MG63 (cell line): Measurements from ENCODE around the gene NDUFS8. TPM values are rescaled to one million over a fixed set of nuclear protein-coding genes. Genes with fewer than 3 reads are reported as not detected.

Experiments used
- DNase-seq: peaks from one replicate; pipeline ENCODE4 v3.0.0-alpha.2; 2020
- H3K27me3 ChIP-seq: fragments of 250-450 bp; sonication (Bioruptor Pico); 2 replicates; pipeline ENCODE4 v1.5.1; 2020; ENCODE audit warnings: mild to moderate bottlenecking, moderate library complexity
- H3K36me3 ChIP-seq: fragments of 250-450 bp; sonication (Bioruptor Pico); 2 replicates; pipeline ENCODE4 v1.5.1; 2020; ENCODE audit warnings: mild to moderate bottlenecking, moderate library complexity
- H3K4me3 ChIP-seq: fragments of 250-450 bp; sonication (Bioruptor Pico); 2 replicates; pipeline ENCODE4 v1.5.1; 2020; ENCODE audit warnings: mild to moderate bottlenecking, moderate library complexity
- H3K9me3 ChIP-seq: fragments of 250-450 bp; sonication (Bioruptor Pico); 2 replicates; pipeline ENCODE4 v1.5.1; 2020; ENCODE audit warnings: mild to moderate bottlenecking, moderate library complexity
- total RNA-seq: library from RNA; depleted of rRNA; stranded (reverse); fragments of >200 nt; shearing (Covaris generic); gene quantifications from 2 replicates; pipeline ENCODE4 v1.2.3, GENCODE V29; 2014; ENCODE audit warnings: low replicate concordance

Gene NDUFS8
- total RNA-seq, 1 experiment from 2014 or later: 256 TPM

DNA sequence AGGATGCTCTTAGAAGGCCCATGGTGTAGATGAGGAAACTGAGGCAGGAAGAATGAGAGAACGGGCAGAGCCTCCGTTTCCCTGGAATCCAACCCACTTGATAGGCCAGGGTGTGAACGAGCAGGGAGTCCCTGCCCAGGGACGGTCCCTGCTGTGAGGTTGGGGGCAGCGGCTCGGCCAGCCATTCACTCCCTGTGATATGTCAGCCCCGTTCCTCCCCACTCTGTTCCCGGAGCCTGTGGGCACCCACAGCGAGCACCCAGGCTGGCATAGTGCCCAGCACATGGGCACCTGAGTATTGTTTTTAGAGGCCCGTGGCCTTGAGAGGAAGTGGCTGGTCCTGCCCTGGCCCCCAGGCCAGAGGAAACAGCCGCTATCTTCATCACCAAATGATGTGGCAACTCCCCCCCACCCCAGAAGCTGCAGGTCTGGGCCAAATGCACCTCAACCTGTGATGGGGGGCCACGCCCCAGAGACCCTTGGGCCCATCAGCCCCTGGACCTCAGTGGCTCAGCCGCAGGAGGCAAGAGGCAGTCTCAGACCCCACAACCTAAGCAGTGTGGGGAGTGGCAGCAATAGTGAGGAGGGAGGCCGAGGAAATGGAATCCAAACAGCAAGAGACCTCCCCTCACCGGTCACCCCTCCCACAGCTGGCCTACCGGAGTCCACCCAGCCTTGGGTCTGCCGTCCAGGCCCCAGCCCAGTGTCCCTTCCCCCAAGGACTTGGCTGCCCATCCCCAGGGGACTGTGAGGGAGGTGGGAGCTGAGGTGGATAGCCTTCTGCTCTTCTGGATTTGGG lies 18.2 kb upstream of the NDUFS8 start:
- DNase-seq: no peak
- Histone ChIP-seq H3K4me3 (no peak overlapping the region), H3K9me3 (no peaks in the 10 kb centered on the region), H3K27me3 (no peaks in the 10 kb centered on the region), H3K36me3 (peaks cover 7% of the 10 kb centered on the region)

DNA sequence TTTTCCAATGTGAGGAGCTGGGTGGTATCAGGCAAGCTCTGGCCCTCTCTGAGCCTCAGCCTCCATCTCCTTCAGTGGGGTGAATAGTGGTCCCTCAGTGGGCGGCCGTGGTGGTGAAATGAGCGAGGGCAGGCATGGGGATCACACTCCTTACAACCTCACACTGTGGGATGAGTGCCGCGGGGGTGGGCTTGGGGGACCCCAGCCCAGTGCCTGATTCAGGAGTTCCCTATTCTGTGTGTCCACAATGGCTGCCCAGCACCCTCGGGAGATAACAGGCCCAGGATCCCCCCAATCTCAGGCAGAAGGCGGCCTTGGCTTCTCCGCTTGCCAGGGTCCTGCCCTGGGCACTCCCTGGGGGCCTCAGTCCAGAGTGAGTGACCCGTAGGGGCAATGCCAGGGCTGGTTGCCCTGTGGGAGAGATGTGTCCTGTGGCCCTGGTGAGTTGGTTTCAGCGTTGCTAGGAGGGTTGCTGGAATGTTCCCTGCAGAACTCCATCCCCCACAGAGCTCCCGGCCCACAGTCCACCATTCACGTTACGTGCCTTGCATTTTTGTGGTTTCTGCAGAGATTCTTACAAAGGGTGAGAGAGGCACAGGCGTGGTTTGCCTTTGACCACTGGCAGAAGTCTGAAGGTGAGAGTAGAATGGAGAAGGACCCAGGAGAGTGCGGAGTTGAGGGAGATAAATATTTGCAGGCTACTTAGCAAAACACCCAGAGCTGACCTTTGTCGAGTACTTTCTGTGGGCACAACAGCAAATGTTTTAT lies 17.5 kb upstream of the NDUFS8 start:
- no peaks in the 10 kb centered on the region for H3K27me3 ChIP-seq
- H3K36me3 ChIP-seq: peaks cover 7% of the 10 kb centered on the region
- peak; percentile 89 for DNase-seq
- H3K4me3 ChIP-seq: no peak overlapping the region
- no peaks in the 10 kb centered on the region for H3K9me3 ChIP-seq

DNA sequence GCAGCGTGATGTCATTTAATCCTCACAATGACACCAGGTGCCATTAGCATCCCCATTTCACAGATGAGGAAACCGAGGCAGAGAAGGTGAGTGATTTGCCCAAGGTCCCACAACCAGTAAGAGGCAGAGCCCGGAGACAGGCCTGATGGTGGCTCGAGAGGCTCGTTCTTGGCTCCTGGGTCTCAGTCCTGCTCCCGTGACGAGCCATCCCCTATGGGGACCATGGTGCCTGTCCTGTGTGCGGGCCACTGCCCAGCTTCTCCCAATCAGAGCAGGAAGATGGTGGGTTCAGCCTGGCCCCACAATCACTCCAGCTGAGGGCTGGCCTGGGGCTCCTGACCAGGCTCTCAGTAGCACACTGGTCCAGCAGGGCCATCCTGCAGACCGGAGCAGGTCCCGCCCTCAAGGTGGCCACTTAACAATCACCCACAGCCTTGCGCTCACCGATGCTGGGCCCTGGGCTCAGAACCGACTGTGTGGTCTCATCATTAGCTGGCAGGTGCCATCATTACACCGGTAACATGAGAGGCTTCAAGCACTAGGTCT lies 16.8 kb upstream of the NDUFS8 start:
- peaks cover 7% of the 10 kb centered on the region for H3K36me3 ChIP-seq
- H3K9me3 ChIP-seq: no peaks in the 10 kb centered on the region
- no peaks in the 10 kb centered on the region for H3K27me3 ChIP-seq
- no peak overlapping the region for H3K4me3 ChIP-seq
- DNase-seq: no peak

DNA sequence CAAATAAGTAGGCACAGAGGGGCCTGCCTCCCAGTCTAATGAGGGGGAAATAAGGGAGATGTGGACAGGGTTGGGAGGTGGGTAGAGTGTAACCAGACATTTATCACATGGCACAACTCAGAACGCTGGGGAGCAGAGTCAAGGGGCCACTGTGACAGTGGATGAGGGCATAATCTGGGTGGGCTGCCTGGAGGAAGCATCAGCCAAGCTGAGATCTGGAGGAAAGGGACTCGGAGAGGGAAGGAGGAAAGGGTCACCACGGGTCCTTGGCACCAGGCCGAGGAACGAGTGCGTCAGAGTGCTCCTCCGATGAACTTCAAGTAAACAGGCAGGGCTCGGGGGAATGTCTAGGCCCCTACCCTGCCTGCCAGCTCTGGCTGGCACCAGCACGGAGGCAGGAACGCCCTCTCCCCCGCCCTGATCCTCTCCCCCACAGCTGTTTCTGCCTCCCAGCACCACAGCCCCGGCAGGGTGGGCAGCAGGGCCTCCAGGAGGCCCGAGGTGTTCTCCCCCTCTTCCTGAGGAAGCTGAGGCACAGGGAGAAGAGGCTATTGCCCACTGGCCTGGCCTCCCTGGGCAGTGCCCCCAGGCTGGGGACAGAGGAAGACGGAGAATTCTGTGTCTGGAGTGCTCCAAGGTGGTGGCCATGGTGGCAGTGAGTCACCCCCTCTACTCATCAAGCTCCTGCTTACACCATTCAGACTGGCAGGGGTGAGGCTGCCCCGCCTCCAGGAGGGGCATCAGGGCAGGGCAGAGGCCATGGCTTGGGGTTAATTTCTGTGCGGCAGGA lies 16.1 kb upstream of the NDUFS8 start:
- Histone ChIP-seq H3K4me3 (peak overlapping the region; percentile 9; the same call in 1 of the 2 replicates), H3K27me3 (no peaks in the 10 kb centered on the region)
- DNase-seq: peak; percentile 97

DNA sequence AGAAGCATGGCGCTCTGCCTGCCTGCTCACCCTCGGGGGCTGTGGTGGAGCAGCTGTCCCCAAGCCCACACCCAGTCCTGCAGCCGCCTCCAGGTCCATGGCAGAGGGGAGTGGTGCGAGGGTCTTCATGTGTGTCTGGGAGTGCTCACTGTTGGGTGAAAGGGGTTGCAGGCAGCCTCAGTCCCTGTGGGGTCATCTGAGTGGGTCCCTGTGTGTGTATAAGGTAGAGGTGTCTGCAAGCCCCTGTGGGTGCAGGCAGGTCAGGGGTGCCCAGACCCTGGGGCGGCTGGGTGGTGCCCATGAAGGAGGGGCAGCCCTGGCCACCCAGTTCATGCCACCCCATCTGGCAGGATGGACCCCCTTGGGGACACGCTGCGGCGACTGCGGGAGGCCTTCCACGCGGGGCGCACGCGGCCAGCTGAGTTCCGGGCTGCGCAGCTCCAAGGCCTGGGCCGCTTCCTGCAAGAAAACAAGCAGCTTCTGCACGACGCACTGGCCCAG lies 15.5 kb upstream of the NDUFS8 start:
- no peak for DNase-seq
- Histone ChIP-seq H3K27me3 (no peaks in the 10 kb centered on the region), H3K4me3 (no peak overlapping the region; the same call in 1 of the 2 replicates), H3K9me3 (no peaks in the 10 kb centered on the region), H3K36me3 (peaks cover 7% of the 10 kb centered on the region)

More for the DNA sequence above, 16.1 kb upstream of the NDUFS8 start:
- Histone ChIP-seq H3K36me3 (peaks cover 7% of the 10 kb centered on the region), H3K9me3 (no peaks in the 10 kb centered on the region)

DNA sequence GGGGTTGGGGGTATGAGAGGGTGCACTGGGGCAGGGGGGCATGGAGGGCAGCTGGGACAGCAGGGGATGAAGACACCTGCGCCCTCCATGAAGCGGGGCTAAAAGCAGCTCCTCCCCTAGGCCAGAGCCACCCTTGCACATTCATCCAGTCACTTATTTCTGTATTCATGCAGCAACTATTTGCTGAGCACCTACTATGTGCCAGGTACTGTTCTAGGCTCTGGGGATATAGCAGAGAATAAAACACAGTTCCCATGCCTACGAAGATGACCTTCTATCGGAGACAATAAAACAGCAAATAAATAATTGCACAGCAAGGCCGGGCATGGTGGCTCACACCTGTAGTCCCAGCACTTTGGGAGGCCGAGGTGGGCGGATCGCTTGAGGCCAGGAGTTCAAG lies 15.0 kb upstream of the NDUFS8 start:
- Histone ChIP-seq H3K9me3 (no peaks in the 10 kb centered on the region), H3K36me3 (peaks cover 7% of the 10 kb centered on the region), H3K27me3 (no peaks in the 10 kb centered on the region), H3K4me3 (no peak overlapping the region)
- DNase-seq: no peak

DNA sequence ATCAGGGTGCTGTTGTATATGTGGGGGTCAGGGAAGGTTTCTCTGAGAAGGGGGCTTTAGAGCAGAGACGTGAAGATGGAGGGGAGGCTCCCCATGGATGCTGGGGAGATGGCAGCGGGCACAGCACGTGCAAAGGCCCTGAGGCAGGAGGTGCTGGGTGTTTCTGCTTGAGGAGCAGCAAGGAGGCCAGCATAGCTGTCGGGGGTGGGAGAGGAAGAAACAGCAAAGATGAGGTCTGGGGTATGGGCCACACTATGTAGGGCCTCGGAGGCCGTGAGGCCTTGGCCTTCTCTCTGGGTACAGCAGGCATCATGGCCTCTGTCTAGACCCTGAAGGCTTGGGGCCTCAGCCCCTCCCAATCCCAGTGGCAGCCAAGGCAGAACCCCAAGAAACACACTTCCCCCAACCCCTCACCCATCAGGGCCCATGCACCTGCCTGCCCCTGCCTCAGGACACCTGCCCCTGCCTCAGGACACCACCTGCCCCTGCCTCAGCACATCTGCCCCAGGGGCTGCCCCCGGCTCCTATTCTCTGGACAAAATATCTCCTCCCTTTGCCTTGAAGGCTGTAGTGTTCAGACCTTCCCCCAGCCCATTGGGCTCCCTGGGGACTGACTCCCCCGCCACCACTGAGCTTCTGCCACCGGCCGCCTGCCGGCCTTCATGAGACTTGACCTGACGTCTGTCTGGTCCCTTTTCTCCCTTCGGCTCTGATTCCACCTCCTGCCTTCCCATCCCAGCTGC lies 14.1 kb upstream of the NDUFS8 start:
- no peak overlapping the region for H3K4me3 ChIP-seq
- H3K9me3 ChIP-seq: no peaks in the 10 kb centered on the region
- DNase-seq: no peak
- peaks cover 7% of the 10 kb centered on the region for H3K36me3 ChIP-seq
- H3K27me3 ChIP-seq: no peaks in the 10 kb centered on the region

DNA sequence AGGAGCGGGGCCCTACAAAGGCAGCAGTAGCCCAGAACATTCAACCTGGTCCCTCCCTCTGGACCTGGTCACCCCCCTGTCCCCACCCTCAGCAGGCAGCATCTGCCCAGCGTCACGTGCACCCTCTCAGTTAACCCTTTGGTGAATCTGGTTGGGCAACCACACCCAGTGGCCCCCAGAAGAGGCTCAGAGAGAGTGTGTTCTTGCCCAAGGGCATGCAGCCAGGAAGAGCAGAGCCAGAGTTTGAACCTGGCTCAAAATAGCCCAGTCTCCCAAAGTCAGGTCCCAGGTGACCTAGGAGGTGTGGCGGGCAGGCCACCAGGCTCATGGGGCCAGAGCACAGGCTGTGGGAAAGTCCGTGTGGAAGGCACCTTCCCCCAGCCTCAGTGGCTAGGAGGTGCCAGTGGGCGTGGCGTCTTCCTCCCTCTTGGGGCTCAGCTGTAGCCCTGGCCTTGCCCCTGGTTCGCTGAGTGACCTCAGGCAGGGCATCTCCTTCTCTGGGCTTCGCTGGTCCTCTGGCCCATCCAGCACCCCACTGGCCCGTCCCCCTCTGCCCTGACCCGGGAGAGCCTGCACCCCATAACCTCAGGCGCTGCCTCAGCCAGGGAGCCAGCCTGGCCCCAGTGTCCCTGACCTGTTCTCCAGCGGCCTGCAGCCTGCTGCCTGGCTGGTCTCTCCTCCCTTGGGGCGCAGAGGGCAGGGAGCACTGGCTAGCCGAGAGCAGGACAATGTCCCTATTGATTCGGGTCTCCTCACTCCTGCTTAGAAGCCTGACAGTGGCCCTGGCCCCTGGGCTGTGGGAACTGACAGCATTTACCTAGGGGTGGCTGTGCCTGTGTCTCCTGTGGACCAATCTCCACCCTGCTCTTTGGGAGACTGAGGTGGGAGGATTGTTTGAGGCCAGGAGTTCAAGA lies 13.3 kb upstream of the NDUFS8 start:
- DNase-seq: no peak
- Histone ChIP-seq H3K27me3 (no peaks in the 10 kb centered on the region), H3K36me3 (peaks cover 7% of the 10 kb centered on the region), H3K4me3 (no peak overlapping the region), H3K9me3 (no peaks in the 10 kb centered on the region)

DNA sequence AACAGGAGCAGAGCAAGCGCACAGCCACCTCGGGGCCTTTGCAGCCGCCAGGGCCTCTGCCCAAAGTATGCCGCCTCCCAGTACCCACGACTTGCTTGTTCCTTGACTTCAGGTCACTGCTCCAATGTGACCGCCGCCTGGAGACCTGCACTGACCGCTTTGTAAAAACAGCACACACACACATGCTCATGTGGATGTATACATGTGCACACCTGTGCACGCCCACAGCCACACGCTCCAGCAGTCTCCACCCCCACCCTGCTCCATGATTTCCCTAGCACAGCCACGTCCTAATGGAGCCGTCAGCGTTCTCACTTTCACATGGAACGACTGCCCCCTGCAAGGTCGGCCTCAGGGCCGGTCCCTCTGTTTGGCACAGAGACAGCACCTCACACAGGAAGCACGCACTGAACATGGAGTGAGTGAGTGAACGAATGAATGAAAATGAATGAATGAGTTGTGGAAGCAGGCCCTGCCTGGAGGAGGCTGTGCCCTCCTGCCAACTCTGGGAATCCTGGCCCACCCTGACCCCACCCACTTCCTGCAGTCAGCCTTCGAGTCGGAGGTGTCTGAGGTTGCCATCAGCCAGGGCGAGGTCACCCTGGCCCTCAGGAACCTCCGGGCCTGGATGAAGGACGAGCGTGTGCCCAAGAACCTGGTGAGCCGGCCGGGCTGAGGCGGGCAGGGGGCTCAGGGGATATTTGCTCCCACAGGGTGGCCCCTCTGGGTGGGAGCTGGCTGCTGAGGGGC lies 12.3 kb upstream of the NDUFS8 start:
- Histone ChIP-seq H3K4me3 (no peak overlapping the region), H3K27me3 (no peaks in the 10 kb centered on the region), H3K36me3 (peaks cover 7% of the 10 kb centered on the region), H3K9me3 (no peaks in the 10 kb centered on the region)
- no peak for DNase-seq

DNA sequence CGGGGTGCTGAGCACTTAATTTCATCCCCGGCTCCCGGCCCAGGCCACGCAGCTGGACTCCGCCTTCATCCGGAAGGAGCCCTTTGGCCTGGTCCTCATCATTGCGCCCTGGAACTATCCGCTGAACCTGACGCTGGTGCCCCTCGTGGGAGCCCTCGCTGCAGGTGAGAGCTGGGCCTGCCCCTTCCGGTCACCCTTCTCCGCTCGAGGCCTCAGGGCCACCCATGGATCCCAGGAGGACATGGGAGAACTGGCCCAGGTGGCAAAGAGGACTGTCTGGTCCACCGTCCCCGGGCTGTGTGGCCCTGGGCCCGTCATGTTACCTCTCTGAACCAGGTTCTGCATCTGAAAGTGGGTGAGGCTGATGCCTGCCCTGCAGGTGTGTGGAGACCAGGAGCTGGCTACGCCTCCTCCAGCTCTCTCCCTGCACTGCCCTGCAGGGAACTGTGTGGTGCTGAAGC lies 11.7 kb upstream of the NDUFS8 start:
- DNase-seq: no peak
- Histone ChIP-seq H3K4me3 (no peak overlapping the region), H3K9me3 (no peaks in the 10 kb centered on the region), H3K36me3 (peaks cover 4% of the 10 kb centered on the region), H3K27me3 (no peaks in the 10 kb centered on the region)

DNA sequence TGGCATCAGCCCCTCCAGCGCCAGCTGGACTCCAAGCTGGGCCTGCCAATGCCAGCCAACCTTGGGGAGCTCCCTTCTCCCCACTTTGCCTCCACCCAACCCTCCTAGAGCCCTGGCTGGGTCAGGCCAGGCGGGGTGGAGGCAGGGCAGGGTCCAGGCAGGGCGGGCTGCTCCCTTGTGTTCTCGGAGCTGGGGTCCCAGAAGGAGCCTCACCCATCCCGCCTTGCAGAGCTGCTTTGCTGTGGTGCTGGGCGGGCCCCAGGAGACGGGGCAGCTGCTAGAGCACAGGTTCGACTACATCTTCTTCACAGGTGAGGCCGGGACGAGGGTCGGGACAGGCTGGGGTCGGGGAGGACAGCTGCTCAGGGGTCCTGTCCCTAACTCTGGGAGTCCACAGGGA lies 11.0 kb upstream of the NDUFS8 start:
- DNase-seq: no peak
- no peak overlapping the region for H3K4me3 ChIP-seq
- no peaks in the 10 kb centered on the region; the same call in 1 of the 2 replicates for H3K36me3 ChIP-seq
- H3K27me3 ChIP-seq: no peaks in the 10 kb centered on the region
- H3K9me3 ChIP-seq: no peaks in the 10 kb centered on the region

DNA sequence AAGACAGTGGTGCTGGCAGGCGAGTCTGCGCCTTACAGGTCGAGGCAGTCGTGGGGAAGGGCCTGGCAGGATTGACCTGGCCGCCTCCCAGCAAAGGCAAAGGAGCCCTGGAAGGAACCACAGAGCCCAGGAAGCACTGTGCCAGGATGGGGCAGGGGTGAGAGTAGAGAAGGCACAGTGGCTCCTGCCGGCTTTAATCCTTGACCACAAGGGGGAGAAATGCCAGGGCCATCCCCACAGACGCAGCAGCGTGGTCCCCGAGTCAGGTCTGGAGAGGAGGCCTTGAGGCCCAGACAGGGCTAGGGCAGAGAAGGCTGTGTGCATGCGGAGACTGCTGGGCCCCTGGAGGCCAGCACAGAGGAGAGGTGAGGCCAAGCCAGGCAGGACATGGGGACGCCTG lies 9.9 kb upstream of the NDUFS8 start:
- Histone ChIP-seq H3K9me3 (no peaks in the 10 kb centered on the region), H3K36me3 (no peaks in the 10 kb centered on the region; the same call in 1 of the 2 replicates), H3K4me3 (no peak overlapping the region), H3K27me3 (no peaks in the 10 kb centered on the region)
- DNase-seq: peak; percentile 85

DNA sequence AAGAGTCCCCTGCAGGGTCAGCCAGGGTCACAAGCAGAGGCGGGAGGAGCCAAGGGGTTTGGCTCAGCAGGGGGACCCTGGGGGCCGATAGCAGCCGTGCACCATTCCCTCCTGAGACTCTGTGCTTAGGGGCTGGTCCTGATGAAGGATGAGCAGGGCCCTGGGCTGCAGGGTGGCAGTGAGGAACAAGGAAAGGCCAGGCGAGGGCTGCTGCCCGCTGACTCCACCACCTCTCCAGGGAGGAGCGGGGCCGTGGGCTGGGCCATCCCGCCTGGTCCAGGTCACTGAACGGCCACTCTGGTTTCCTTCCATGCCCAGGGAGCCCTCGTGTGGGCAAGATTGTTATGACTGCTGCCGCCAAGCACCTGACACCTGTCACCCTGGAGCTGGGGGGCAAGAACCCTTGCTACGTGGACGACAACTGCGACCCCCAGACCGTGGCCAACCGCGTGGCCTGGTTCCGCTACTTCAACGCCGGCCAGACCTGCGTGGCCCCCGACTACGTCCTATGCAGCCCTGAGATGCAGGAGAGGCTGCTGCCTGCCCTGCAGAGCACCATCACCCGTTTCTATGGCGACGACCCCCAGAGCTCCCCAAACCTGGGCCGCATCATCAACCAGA lies 9.2 kb upstream of the NDUFS8 start:
- Histone ChIP-seq H3K36me3 (no peaks in the 10 kb centered on the region), H3K9me3 (no peaks in the 10 kb centered on the region), H3K27me3 (no peaks in the 10 kb centered on the region), H3K4me3 (no peak overlapping the region)
- peak; percentile 41 for DNase-seq

DNA sequence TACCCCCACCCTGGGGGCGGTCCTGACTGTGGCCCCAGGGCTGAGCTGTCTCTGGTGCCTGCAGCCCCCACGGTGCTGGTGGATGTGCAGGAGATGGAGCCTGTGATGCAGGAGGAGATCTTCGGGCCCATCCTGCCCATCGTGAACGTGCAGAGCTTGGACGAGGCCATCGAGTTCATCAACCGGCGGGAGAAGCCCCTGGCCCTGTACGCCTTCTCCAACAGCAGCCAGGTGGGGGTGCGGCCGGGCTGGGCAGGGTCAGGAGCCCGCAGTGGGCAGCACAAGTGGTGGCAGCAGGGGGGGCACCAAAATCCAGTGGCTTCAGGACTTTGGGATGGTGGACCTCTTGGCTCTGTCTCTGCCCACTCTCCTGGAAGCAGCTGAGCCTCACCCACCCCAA lies 8.0 kb upstream of the NDUFS8 start:
- DNase-seq: no peak
- Histone ChIP-seq H3K9me3 (no peaks in the 10 kb centered on the region), H3K27me3 (no peaks in the 10 kb centered on the region), H3K4me3 (no peak overlapping the region), H3K36me3 (peaks cover 4% of the 10 kb centered on the region; the same call in 1 of the 2 replicates)
